Measurements from ENCODE around the gene NTRK3.

- TF ChIP-seq, protein P1, sequence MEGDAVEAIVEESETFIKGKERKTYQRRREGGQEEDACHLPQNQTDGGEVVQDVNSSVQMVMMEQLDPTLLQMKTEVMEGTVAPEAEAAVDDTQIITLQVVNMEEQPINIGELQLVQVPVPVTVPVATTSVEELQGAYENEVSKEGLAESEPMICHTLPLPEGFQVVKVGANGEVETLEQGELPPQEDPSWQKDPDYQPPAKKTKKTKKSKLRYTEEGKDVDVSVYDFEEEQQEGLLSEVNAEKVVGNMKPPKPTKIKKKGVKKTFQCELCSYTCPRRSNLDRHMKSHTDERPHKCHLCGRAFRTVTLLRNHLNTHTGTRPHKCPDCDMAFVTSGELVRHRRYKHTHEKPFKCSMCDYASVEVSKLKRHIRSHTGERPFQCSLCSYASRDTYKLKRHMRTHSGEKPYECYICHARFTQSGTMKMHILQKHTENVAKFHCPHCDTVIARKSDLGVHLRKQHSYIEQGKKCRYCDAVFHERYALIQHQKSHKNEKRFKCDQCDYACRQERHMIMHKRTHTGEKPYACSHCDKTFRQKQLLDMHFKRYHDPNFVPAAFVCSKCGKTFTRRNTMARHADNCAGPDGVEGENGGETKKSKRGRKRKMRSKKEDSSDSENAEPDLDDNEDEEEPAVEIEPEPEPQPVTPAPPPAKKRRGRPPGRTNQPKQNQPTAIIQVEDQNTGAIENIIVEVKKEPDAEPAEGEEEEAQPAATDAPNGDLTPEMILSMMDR (IDR thresholded peaks at IDR 0.05): no peak
- no peak for TF ChIP-seq POLR2A (IDR thresholded peaks at IDR 0.05)
Observed at GRCh38 chr15:88049506-88049905, 207.0 kb downstream of the NTRK3 start.

Measured in thyroid gland (tissue), 4 donors.